Hepatocyte (in vitro differentiated cells): ENCODE results near the gene GRN.

ENCODE experiments used
- EZH2 ChIP-seq: fragments of 200-600 bp; sonication (generic); IDR thresholded peaks from 2 replicates; pipeline ENCODE4 v1.6.1; 2016; ENCODE audit warnings: antibody characterized with exemption, mild to moderate bottlenecking, borderline replicate concordance
- EZH2phosphoT487 ChIP-seq: fragments of 200-600 bp; sonication (generic); IDR thresholded peaks from one replicate; pipeline ENCODE4 v1.6.1; 2018; ENCODE audit warnings: antibody characterized with exemption, mild to moderate bottlenecking, low read depth, moderate library complexity; ENCODE audit not compliant: unreplicated experiment, severe bottlenecking
- TF ChIP-seq, protein P1 (sequence below): fragments of 200-600 bp; sonication (generic); IDR thresholded peaks from 2 replicates; pipeline ENCODE4 v1.5.1; 2016; ENCODE audit warnings: antibody characterized with exemption, mild to moderate bottlenecking; ENCODE audit not compliant: poor library complexity

DNA sequence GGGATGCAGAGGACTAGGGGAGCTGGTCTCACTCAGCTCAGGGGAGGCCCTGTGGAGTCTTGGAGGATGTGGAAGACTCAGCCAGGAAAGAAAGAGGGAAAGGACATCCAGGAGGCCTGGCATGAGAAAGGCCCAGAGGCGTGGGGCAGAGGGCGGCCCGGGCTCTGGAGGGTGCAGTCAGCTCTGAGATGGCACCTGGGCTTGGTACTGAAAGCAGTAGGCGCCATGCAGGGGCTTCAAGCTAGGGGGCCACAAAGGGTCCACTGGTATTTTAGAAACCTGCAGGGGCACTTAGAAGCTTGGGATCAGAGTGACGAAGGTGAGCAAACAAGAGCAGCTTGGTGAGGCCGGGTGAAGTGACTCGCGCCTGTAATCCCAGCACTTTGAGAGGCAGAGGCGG, 13.0 kb downstream of the GRN start:
- TF ChIP-seq, protein P1, sequence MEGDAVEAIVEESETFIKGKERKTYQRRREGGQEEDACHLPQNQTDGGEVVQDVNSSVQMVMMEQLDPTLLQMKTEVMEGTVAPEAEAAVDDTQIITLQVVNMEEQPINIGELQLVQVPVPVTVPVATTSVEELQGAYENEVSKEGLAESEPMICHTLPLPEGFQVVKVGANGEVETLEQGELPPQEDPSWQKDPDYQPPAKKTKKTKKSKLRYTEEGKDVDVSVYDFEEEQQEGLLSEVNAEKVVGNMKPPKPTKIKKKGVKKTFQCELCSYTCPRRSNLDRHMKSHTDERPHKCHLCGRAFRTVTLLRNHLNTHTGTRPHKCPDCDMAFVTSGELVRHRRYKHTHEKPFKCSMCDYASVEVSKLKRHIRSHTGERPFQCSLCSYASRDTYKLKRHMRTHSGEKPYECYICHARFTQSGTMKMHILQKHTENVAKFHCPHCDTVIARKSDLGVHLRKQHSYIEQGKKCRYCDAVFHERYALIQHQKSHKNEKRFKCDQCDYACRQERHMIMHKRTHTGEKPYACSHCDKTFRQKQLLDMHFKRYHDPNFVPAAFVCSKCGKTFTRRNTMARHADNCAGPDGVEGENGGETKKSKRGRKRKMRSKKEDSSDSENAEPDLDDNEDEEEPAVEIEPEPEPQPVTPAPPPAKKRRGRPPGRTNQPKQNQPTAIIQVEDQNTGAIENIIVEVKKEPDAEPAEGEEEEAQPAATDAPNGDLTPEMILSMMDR, result no peak
- TF ChIP-seq EZH2 (no peak), EZH2phosphoT487 (no peak)
